COLO668 (cell line): Measurements from ENCODE around the gene CYP2R1.
"Not testable (repeated sequence)": the region's sequence is repeated elsewhere in the genome, so short reads cannot be mapped to it uniquely, and the experiment has no call there.

ENCODE experiments used
- DNase-seq: peaks from one replicate; lab custom pipeline; 2025; ENCODE audit not compliant: unreplicated experiment; lab: John Stamatoyannopoulos, UW

Gene CYP2R1

DNA sequence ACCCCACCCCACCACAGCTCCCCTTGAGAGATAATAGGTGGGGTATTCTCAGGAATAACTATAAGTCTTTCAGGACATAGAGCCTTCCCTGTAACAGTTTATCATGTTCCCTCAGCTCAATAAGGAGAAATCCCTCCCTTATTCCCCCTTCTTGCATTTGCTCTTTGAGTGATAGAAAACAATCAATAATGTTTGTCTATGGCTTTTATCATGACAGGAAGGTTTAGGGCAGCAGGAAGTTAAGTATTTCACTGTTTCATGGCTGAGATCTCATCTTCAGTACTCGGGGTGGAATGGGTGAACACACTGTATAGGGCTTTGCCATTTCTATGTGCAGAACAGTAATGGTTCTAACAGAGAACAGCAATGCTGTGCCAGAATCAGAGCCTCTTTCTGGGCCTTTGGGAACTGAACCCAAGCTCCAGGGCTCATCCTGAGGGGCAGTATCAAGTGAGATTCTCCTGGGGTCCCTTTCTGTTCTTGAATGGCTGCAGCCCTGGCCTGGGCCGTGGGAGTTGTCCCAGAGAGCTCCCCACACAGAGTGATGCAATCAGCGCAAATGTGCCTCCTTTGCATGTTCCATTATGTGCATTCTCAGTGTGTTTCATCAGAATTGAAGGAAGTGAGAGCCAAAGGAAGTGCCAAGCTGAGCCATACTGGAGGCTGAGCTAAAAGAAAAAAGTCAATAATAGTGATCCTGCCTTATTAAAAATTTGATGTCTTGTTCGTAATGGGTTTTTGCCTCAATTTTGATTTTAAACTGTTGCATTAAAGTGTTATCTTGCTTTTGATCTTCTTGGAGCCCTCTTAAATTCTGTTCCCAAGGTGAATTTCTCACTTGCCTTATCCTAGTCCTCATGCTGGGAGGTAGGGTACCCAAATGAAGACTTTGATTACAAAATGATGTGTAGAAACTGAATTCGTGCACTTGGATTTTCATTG lies 2.9 kb upstream of the CYP2R1 start:
- DNase-seq, result no peak

DNA sequence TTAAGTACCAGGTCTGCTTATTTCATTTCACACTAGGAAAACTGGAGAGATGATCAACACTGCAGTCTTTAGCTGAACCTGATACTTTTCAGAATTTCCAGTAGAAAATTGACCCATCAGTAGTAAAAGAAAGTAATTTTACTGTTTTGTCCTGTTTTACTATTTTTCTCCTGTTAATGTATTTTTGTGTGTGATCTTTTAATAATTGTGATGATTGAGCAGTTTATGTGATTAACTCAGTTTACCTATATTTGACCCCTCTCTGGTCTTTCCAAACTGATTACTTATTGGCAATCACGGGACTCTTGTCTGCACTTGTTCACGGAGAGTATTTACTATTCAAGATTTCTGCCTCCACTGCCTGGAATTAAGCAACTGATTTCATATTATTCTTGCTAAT lies 546 bp upstream of the CYP2R1 start:
- DNase-seq, result no peak

DNA sequence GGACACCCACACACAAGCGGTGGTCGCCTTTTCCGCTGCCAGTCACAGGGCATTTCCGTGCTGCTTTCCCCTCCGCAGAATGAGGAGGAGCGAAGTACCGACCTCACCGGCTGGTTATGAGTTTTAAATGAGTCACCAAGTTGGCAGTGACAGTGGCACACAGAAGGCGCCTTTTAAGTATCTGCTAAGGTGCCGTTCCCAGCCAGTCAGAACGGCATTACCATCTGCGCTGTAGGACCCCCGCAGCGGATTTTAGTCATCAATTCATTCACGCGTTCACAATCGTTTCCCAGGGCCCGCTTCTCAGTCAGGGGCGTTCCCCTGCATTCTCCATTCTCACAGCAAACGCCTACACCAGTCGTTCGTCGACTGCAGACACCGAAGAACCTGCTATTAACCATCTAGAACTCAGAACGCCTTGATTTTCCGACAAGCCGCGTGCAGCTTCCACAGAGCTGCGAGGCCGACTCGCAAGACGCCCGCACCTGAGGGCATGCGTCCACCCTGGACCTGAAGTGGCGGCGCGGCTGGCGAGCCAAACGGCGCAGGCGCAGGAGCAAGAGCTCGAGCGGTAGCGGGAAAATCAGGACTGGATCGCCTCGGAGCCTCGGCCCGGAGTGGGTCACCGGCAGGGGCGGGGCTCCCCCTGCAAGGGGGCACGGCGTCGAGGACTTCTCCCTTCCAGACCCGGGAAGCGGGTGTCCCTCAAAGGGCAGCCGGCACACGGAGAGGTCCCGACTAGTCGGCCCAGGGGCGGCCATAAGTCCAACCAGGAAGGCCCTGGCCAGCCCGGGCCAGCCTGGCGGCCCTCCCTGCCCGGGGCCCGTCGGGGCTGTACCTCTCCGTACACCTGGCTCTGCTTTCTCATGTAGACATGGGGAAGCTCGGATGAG lies 642 bp downstream of the CYP2R1 start:
- DNase-seq, result peak; percentile 94

DNA sequence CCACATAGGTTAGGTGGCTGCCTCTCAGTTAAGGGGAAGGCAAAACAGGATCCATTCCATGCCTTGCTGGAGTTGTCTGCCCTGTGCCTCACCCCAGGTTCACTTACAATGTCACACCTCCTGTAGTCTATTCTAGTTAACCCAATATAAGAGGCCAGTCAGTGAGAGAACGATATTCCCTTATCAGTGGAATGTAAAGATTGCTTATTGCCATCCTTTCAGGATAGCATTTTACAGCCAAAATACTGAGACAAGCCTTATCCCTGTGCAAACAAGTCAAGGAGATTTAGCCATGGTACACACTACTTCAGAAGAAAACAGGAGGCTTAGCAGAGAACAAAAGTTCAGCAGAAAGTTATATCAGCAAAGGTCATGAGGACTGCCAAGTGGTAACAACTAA lies 5.5 kb downstream of the CYP2R1 start:
- no peak for DNase-seq

DNA sequence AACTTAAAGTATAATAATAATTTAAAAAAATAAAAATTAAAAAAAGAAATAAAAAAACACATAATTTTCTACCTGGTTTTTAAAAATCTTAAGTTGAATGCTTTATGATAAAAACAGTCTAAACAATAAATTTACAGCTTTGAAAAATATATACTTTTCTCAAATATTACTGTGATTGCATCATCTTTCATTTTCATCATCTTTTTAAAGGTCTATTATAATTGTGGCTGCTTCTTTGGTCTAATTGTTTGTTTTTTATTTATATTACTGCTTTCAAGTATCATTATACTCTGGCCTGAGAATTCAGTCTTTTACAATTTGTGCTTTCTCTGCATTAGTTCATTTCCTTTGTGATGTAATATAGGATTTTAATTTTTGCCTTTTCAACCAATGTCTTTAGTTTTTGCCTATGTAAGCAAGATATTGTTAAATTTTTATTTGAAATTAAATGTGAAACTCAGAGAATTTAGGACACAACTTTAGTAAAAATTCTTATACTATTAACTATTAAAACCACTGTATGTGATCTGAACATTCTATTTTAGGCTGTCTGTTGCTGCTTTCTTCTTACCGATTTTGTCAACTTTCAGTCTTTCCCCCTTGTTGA lies 7.3 kb downstream of the CYP2R1 start:
- no peak for DNase-seq

DNA sequence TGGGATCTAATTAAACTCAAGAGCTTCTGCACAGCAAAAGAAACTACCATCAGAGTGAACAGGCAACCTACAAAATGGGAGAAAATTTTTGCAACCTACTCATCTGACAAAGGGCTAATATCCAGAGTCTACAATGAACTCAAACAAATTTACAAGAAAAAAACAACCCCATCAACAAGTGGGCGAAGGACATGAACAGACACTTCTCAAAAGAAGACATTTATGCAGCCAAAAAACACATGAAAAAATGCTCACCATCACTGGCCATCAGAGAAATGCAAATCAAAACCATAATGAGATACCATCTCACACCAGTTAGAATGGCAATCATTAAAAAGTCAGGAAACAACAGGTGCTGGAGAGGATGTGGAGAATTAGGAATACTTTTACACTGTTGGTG lies 8.3 kb downstream of the CYP2R1 start:
- not testable (repeated sequence) for DNase-seq

DNA sequence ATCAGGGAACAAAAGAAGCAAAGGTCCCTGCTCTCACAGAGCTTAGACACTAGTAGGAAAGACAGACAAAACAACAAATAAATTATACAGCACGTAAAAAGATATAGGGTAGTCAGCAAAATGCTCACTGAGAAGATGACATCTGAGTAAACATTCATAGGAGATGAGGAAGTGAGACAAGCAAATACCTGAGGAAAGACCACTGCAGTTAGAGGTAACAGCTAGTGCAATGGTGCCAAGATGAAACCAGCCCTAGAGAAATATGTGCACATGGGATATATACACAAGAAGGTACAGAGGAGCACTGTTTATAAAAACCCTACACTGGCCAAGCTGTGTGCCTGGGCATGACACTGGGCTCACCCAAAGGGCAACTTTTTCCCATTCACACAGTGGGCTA lies 9.8 kb downstream of the CYP2R1 start:
- no peak for DNase-seq

DNA sequence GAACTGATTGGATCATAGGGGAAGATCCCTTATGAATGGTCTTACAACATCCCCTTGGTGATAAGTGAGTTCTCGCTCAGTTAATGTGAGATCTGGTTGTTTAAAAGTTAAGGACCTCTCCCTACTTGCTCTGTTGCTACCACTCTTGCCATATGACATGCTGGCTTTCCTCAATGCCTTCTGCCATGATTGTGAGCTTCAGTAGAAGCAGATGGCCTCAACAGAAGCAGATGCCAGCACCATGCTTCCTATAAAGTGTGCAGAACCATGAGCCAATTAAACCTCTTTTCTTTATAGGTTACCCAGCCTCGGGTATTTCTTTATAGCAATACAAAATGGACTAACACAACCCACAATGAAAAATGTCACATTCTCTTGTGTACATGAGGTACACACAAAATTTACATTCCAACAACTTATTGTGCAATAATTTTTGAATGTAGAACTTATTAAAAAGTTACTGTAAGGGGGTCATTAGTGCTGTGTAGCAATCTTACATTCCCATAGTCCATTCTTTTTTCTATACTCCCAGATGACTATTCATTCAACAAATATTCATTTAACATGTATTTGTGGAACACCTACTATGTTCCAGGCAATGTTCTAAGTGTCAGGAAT lies 10.3 kb downstream of the CYP2R1 start:
- DNase-seq, result no peak

DNA sequence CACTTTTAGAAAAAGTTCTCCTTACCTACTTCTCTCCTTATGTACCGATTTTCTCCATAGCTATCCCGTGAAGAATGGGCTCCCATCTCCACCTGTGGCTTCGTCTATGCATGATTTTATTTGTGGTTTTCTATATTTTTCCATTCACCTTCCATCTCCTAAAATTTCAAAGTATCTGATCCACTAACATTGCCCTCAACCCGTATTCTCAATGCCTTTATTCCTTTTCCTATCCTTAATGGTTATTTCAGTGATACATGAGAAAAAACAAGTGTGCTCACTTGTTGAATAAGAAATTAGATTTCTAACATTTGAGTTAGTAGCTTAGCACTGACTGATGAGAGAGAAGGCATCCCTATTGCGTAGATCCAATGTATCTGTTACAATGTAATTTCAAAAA lies 16.9 kb downstream of the CYP2R1 start:
- DNase-seq, result no peak

DNA sequence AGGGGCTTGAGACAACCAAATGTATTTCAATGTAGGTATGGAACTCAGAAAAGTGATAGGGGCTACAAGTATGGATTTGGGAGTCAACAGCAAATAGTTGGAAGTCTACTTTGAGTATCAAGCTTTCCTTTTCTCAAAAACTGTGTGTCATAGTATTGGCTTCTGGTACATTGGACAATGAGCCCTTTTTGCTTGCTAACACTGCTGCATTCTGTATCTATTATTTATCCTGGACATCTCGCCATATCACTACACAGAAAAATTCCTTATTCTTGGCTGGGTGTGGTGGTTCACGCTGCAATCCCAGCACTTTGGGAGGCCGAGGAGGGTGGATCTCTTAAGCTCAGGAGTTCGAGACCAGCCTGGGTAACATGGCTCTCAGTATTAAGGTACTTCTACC lies 18.4 kb downstream of the CYP2R1 start:
- DNase-seq, result no peak

DNA sequence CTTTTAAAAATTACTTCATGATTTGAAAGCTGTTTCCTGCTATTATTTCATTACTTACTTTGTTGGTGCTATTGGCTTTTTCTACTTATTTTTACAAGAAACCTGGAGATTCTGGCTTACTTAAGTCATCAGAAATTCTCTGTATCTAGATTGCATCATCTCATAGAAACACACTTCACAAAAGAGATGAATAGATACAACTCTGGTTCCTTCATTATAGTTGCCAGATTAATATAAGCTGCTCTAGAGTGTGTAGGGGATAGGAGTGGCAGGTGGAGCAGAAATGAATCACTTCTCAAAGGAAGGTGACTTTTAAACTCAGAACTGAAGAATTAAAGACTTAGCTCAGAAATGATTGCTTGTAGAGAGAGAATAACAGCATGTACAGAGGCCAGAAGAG lies 20.0 kb downstream of the CYP2R1 start:
- DNase-seq, result no peak

DNA sequence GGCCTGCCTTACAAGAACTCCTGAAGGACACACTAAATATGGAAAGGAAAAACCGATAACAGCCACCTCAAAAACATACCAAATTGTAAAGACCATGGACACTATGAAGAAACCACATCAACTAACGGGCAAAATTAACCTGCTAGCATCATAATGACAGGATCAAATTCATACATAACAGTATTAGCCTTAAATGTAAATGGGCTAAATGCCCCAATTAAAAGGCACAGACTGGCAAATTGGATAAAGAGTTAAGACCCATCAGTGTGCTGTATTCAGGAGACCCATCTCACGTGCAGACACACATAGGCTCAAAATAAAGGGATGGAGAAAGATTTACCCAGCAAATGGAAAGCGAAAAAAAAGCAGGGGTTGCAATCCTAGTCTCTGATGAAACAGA lies 28.3 kb downstream of the CYP2R1 start:
- DNase-seq, result not testable (repeated sequence)

DNA sequence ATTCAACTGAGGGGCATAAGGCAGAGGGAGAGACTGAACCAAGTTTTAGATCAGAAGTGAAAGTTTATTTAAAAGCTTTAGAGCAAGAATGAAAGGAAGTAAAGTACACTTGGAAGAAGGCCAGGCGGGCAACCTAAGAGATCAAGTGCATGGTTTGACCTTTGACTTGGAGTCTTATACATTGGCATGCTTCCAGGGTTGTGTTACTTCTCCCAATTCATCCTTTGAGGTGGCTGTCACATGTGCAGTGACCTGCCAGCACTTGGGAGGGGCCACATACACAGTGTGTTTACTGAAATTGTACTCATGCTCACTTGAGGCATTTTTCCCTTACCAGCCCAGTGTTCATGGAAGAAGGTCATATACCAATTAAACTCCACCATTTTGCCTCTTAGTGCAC lies 30.4 kb downstream of the CYP2R1 start:
- no peak for DNase-seq

DNA sequence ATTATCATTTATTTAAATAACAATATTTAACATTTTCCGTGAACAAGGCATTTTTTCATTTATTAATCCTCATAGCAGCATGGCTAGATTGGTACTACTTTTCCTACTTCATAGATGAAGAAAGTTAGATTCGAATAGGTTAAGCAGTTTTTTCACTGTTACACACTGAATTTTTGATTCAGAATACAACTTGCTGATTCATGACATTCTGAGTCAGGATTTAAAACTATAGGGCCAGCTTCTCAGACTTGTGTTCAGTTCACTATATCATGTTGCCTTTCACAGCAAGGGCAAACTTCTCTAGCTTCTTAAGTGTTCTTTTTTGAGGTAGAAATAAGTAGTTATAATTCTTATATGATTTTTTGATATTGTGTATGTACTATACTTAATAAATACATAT lies 31.5 kb downstream of the CYP2R1 start:
- no peak for DNase-seq

DNA sequence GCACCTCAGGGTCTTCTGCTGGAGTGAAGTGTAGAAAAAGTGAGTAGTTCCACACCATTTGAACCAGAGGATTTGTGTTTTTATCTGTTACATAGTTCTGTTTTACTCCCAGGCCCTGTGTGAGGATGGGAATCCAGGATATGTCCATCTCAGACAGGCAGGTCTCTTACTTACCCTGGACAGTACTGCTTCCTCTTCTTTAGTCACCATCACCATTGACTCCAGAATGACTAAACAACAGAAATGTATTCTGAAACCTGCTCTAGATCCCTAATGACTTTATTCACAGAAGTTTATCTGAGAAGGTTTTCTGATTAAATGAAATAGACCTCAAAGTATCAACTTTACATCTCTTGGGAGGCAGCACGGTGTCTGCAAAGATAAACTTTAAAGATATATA lies 33.6 kb downstream of the CYP2R1 start:
- DNase-seq, result no peak

DNA sequence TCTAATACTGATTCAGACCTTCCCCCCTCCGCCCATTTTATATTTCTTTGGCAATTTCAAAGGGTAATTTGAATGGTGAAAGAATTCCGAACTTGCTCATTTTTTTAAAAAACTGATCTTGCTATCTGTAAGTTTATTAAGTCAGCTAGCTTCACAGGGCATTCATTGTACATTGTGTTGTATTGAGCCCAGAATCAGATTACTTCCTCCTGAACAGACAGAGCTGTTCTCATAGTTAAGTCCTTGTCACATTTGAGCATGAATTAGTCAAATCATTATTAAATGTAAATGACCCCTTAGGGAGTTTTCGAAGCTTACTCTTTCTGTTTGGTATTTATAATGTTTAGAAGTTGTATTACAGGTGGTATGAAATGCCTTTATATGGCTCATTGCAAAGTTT lies 34.4 kb downstream of the CYP2R1 start:
- DNase-seq, result no peak

DNA sequence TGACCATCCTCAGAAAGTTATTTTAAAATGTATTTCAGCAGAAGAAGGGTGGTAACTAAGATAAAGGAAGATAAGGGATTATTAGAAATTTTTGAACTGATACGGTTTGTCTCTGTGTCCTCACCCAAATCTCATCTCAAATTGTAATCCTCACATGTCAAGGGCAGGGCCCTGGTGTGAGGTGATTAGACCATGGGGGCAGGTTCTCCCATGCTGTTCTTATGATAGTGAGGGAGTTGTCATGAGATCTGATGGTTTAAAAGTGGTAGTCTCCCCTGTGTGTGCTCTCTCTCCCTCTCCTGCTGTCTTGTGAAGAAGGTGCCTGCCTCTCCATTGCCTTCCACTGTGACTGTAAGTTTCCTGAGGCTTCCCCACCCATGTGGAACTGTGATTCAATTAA lies 36.1 kb downstream of the CYP2R1 start:
- DNase-seq, result no peak

DNA sequence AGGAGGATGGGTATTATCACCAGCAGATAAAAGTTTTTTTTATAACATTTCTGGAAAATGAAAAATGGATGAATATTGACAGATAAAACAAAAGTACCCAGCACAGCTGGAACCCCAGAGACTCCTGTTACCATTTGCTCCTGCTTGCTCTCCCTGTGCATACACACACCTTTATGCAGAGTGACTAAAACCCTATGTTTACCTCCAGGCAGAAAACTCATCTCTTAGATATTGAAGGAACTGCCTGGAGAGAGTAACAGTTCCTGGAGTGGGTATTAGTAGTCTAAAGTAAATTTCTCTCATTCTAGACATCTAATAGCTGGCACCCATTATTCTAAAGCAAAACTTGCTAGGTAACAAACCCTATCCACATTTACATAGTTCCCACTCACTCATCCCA lies 38.0 kb downstream of the CYP2R1 start:
- DNase-seq, result no peak

DNA sequence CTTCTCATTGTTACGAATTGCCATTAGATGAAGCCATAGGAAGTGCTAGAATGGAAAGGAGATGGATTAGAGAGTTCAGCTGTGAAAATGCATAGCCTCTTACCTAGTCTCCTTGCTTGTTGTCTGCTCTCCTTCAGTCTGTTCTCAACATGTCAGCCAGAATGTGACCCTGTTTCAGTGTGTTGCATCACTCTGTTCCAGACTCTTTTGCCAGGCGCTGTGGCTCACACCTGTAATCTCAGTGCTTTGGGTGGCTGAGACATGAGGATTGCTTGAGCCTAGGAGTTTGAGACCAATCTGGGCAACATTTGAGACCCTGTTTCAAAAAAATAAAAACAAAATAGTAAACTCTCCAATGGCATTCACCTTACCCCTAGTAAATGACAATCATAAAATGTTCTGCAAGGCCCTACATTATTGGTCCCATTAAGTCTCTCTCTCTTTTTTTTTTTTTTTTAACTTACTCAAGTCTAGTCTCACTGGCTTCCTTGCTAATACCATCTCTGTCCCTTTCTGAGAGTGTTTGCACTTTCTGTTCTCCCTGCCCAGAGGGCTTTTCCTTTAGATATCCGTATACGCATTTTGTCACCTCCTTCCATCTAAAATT lies 39.4 kb downstream of the CYP2R1 start:
- no peak for DNase-seq

DNA sequence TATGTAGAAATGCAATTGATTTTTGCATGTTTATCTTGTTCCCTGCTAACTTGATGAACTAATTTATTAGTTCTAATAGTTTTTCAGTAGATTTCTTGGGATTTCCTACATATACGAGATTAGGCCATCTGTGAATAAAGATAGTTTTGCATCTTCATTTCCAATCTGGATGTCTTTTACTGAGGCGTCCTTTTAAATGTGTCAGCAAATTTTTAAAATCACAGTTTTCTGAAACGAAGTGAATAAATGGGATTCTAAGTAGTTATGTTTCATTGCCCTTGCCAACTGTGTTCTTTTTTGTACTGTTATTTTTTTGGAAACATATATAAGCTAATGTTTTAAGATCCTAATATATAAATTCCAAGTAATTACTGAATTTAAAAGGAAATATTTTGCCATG lies 50.0 kb downstream of the CYP2R1 start:
- DNase-seq, result no peak
